H9 (cell line): ENCODE data around the gene PLA2G10. TPM values are rescaled to one million over a fixed set of nuclear protein-coding genes. Genes with fewer than 3 reads are reported as not detected.

Source experiments
- DNase-seq: peaks from one replicate; pipeline ENCODE4 v3.0.0-alpha.2; 2017
- H2AFZ ChIP-seq: one replicate; pipeline ENCODE4 v1.6.1; 2013; ENCODE audit warnings: mild to moderate bottlenecking, low read length, control low read depth, moderate library complexity
- H2AK5ac ChIP-seq: 2 replicates; pipeline ENCODE4 v1.6.1; 2013; ENCODE audit warnings: low read length, control low read depth, mixed read lengths; ENCODE audit not compliant: insufficient read length
- H2BK120ac ChIP-seq: one replicate; pipeline ENCODE4 v1.6.1; 2013; ENCODE audit warnings: low read depth, mild to moderate bottlenecking, low read length, control low read depth, inconsistent platforms; ENCODE audit not compliant: poor library complexity, severe bottlenecking
- H2BK12ac ChIP-seq: 2 replicates; pipeline ENCODE4 v1.6.1; 2013; ENCODE audit warnings: low read length, control low read depth, mixed read lengths, low read depth; ENCODE audit not compliant: insufficient read length
- H2BK15ac ChIP-seq: 2 replicates; pipeline ENCODE4 v1.6.1; 2013; ENCODE audit warnings: low read depth, low read length, control low read depth
- H2BK20ac ChIP-seq: one replicate; pipeline ENCODE4 v1.6.1; 2013; ENCODE audit warnings: low read depth, mild to moderate bottlenecking, low read length, control low read depth, inconsistent platforms; ENCODE audit not compliant: poor library complexity, severe bottlenecking
- H2BK5ac ChIP-seq: 2 replicates; pipeline ENCODE4 v1.6.1; 2013; ENCODE audit warnings: low read length, control low read depth, mixed read lengths; ENCODE audit not compliant: insufficient read length
- H3K14ac ChIP-seq: 2 replicates; pipeline ENCODE4 v1.6.1; 2013; ENCODE audit warnings: low read length, control low read depth; ENCODE audit not compliant: insufficient read depth
- H3K18ac ChIP-seq: 2 replicates; pipeline ENCODE4 v1.6.1; 2013; ENCODE audit warnings: low read depth, mild to moderate bottlenecking, mixed read lengths, low read length, control low read depth; ENCODE audit not compliant: insufficient read length
- H3K23ac ChIP-seq: 2 replicates; pipeline ENCODE4 v1.6.1; 2013; ENCODE audit warnings: low read length, control low read depth, mixed read lengths, low read depth; ENCODE audit not compliant: insufficient read length
- H3K23me2 ChIP-seq: 2 replicates; pipeline ENCODE4 v1.6.1; 2013; ENCODE audit warnings: low read depth, mild to moderate bottlenecking, mixed read lengths, low read length, control low read depth; ENCODE audit not compliant: insufficient read length, poor library complexity, severe bottlenecking
- H3K27ac ChIP-seq: 2 replicates; pipeline ENCODE4 v1.5.1; 2013; ENCODE audit warnings: low read length, control low read depth, mixed read lengths, low read depth; ENCODE audit not compliant: insufficient read length
- H3K27me3 ChIP-seq: 2 replicates; pipeline ENCODE4 v1.6.1; 2013; ENCODE audit warnings: low read length, control low read depth, inconsistent platforms; ENCODE audit not compliant: insufficient read depth
- H3K4ac ChIP-seq: 2 replicates; pipeline ENCODE4 v1.6.1; 2013; ENCODE audit warnings: low read depth, mild to moderate bottlenecking, control low read depth, inconsistent platforms, low read length, moderate library complexity
- H3K4me1 ChIP-seq: 2 replicates; pipeline ENCODE4 v1.6.1; 2013; ENCODE audit warnings: low read length, control low read depth, inconsistent platforms; ENCODE audit not compliant: insufficient read depth
- H3K4me2 ChIP-seq: 2 replicates; pipeline ENCODE4 v1.6.1; 2013; ENCODE audit warnings: low read length, control low read depth, mixed read lengths; ENCODE audit not compliant: insufficient read length, insufficient read depth
- H3K56ac ChIP-seq: 2 replicates; pipeline ENCODE4 v1.6.1; 2013; ENCODE audit warnings: low read depth, mild to moderate bottlenecking, mixed read lengths, low read length, control low read depth; ENCODE audit not compliant: insufficient read length
- H3K79me1 ChIP-seq: 2 replicates; pipeline ENCODE4 v1.6.1; 2013; ENCODE audit warnings: low read depth, mild to moderate bottlenecking, moderate library complexity, low read length, control low read depth, inconsistent platforms; ENCODE audit not compliant: insufficient read depth, poor library complexity, severe bottlenecking
- H3K79me2 ChIP-seq: 2 replicates; pipeline ENCODE4 v1.6.1; 2013; ENCODE audit warnings: low read length, control low read depth, inconsistent platforms; ENCODE audit not compliant: insufficient read depth
- H3K9ac ChIP-seq: 2 replicates; pipeline ENCODE4 v1.6.1; 2013; ENCODE audit warnings: low read length, control low read depth, mixed read lengths; ENCODE audit not compliant: insufficient read length; ENCODE audit errors: extremely low read depth
- H3K9me3 ChIP-seq: one replicate; pipeline ENCODE4 v1.6.1; 2013; ENCODE audit warnings: low read depth, low read length, inconsistent platforms; ENCODE audit not compliant: control insufficient read depth
- H3T11ph ChIP-seq: one replicate; pipeline ENCODE4 v1.6.1; 2013; ENCODE audit warnings: mild to moderate bottlenecking, low read length, control low read depth, inconsistent platforms
- H4K20me1 ChIP-seq: one replicate; pipeline ENCODE4 v1.6.1; 2013; ENCODE audit not compliant: control insufficient read depth, insufficient read length, insufficient read depth
- H4K5ac ChIP-seq: 2 replicates; pipeline ENCODE4 v1.6.1; 2013; ENCODE audit warnings: low read depth, mild to moderate bottlenecking, mixed read lengths, low read length, control low read depth; ENCODE audit not compliant: insufficient read length
- H4K8ac ChIP-seq: replicated peaks from 2 replicates; pipeline ENCODE4 v1.6.1; 2013; ENCODE audit warnings: low read length, control low read depth, mixed read lengths, low read depth; ENCODE audit not compliant: insufficient read length
- H4K91ac ChIP-seq: 2 replicates; pipeline ENCODE4 v1.6.1; 2013; ENCODE audit warnings: low read depth, mild to moderate bottlenecking, moderate library complexity, mixed read lengths, low read length, control low read depth; ENCODE audit not compliant: insufficient read length
- H3K27ac Mint-ChIP-seq, 3 experiments: 2 replicates in 2 of 3; 3 replicates in 1 of 3; pipeline ENCODE4 v1.8.0; 2020 to 2021; ENCODE audit warnings: mixed read lengths in 3 of 3, mild to moderate bottlenecking in 1 of 3, moderate library complexity in 1 of 3
- H3K27me3 Mint-ChIP-seq: 2 replicates; pipeline ENCODE4 v1.8.0; 2021; ENCODE audit warnings: low read depth, mild to moderate bottlenecking, moderate library complexity, mixed read lengths
- H3K36me3 Mint-ChIP-seq, 3 experiments: 2 replicates in 2 of 3; 3 replicates in 1 of 3; pipeline ENCODE4 v1.8.0; 2020 to 2021; ENCODE audit warnings: low read depth in 3 of 3, mixed read lengths in 3 of 3; ENCODE audit not compliant: insufficient read depth in 1 of 3
- H3K4me1 Mint-ChIP-seq, 2 experiments: 2 replicates each; pipeline ENCODE4 v1.8.0; 2020; ENCODE audit warnings: mixed read lengths in 2 of 2
- H3K4me3 Mint-ChIP-seq, 2 experiments: 2 replicates in 1 of 2; 3 replicates in 1 of 2; pipeline ENCODE4 v1.8.0; 2020 to 2021; ENCODE audit warnings: mild to moderate bottlenecking in 2 of 2, mixed read lengths in 2 of 2, moderate library complexity in 1 of 2
- H3K9me3 Mint-ChIP-seq, 2 experiments: 2 replicates in 1 of 2; 3 replicates in 1 of 2; pipeline ENCODE4 v1.8.0; 2020; ENCODE audit warnings: mild to moderate bottlenecking in 2 of 2, mixed read lengths in 2 of 2, moderate library complexity in 1 of 2
- CTCF ChIP-seq: fragments of 200-600 bp; sonication (generic); conservative IDR thresholded peaks from 3 replicates; pipeline ENCODE4 v1.8.0; 2021; ENCODE audit warnings: antibody characterized with exemption, mild to moderate bottlenecking
- WGBS: extraction: QIAGEN DNeasy Blood & Tissue Kit; methylation state at CpG from one replicate; pipeline ENCODE4 v1.1.7; 2013; ENCODE audit warnings: missing lambda C conversion rate, low lambda C conversion rate, mixed read lengths; ENCODE audit not compliant: insufficient read length; ENCODE audit errors: extremely low coverage; 5-methylcytosine and 5-hydroxymethylcytosine counted together
- total RNA-seq: library from RNA; stranded (reverse); gene quantifications from 2 replicates; pipeline ENCODE4 v1.2.1, GENCODE V29; 2021

The PLA2G10 gene
- total RNA-seq, 1 experiment from 2014 or later, result 2.2 TPM

GRCh38 chr16:14676633-14677032, 17.5 kb downstream of the PLA2G10 start:
- Histone ChIP-seq H3K4me2 (no peak overlapping the region), H2AFZ (no peak overlapping the region), H3K27ac (no peak overlapping the region), H3K79me2 (no peaks in the 10 kb centered on the region), H4K20me1 (no peaks in the 10 kb centered on the region), H4K91ac (no peak overlapping the region), H3K9ac (no peak overlapping the region), H2BK5ac (no peak overlapping the region), H2AK5ac (no peak overlapping the region), H3K4me1 (no peaks in the 10 kb centered on the region), H2BK15ac (no peak overlapping the region), H3K18ac (no peak overlapping the region), H2BK12ac (no peak overlapping the region), H3K23me2 (no peaks in the 10 kb centered on the region), H3K79me1 (no peaks in the 10 kb centered on the region), H3K27me3 (no peaks in the 10 kb centered on the region), H4K8ac (no peak overlapping the region), H3K9me3 (no peaks in the 10 kb centered on the region), H4K5ac (no peak overlapping the region), H3K23ac (no peak overlapping the region), H3K4ac (no peak overlapping the region), H2BK120ac (no peak overlapping the region), H3K14ac (no peak overlapping the region), H3T11ph (no peak overlapping the region), H2BK20ac (no peak overlapping the region), H3K56ac (no peak overlapping the region)
- H3K9me3 Mint-ChIP-seq, result no peaks in the 10 kb centered on the region
- no CpG with 5 or more reads among the region's 3 CpGs for WGBS
- no peaks in the 10 kb centered on the region for H3K4me1 Mint-ChIP-seq
- no peak for TF ChIP-seq CTCF
- H3K4me3 Mint-ChIP-seq, result no peak overlapping the region
- H3K27me3 Mint-ChIP-seq, result no peaks in the 10 kb centered on the region; the same call in 1 of the 2 replicates
- H3K27ac Mint-ChIP-seq, result no peak overlapping the region
- no peaks in the 10 kb centered on the region for H3K36me3 Mint-ChIP-seq
- no peak for DNase-seq
